HG03571 (cell line): Measurements from ENCODE around the gene MOK.
"Not testable (repeated sequence)": the region's sequence is repeated elsewhere in the genome, so short reads cannot be mapped to it uniquely, and the experiment has no call there.

Experiments
- ATAC-seq: cut with Tn5 transposase; IDR thresholded peaks from one replicate; pipeline ENCODE4 v1.9.1; 2021; ENCODE audit not compliant: unreplicated experiment

The MOK gene

DNA sequence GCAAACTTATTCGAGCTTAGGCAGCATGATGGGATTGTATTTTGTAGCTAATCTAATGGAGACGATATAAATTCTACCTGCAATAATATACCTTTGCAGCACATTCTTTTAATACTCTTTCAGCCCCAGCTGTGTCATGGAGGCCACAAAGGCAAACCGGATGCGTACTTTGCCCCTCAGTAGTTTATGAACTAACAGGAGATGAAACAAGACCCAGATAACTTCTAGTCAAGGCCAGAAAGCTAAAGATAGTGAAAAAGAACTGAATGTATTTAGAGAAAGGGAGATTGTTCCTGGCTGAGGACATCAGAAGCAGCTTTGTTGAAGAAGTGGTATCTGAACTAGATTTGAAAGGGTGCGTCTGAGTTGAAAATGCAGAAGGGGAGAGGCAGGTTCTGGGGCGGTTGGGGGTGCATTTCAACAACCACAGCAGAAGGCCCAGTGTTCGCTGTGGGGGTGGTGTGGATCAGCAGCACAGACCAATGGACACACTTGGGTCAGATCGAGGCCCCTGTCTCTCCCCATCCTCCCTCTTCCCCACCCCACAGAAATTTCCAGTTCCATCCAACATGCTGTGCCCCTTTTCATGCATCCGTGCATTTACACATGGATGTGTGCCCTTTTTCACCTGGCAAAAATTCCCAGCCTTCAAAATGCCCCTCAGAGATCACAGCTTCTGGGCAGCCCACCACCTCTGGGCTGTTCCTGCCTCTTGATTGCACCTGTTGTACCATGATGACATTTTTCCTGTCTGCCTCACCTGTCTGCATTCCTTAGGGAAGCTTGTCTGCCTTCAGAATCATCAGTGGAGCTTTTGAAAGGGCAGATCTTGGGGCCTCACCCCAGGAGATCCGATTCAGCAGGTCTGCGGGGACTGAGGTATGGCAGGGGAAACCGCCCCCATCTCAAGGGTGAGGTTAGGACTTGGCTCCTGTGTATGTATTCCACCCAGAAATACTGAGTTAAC is 16.8 kb upstream of the MOK start:
- ATAC-seq = no peak

DNA sequence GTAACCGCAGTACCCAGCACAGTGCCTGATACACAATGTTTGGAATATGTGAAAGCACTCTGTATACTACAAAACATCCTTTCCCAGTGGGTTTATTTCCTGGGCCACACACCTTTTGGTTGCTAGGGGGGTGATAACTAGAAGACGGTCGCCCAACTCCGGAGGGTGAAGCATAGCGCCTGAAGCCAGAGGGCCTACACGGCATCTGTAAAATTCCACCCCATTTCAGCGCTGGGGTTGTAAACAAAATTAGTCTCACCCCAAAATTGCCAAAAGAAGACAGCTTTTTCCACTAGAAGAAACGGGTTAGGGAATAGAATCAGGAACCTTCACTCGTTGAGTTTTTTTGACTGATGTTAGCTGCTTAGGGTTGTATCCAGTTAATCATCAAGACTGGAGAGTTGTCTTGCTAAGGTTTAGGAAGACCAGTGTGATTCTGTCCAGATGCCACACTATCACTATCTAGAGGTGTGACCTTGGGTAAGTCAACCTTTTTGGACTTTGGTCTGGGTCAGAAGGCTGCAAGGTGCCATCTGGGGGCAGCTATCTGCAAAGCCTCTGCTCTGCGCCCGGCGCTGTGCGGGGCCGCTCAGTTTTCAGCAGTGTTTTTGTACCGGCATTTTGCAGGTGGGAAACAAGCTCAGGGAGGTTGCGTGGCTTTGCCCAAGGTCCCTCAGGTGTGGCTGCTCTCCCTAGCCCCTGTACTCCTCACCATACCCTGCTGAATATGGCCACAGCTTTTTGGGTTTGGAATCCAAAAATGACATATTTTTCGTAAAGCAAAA is 15.9 kb upstream of the MOK start:
- ATAC-seq = no peak

DNA sequence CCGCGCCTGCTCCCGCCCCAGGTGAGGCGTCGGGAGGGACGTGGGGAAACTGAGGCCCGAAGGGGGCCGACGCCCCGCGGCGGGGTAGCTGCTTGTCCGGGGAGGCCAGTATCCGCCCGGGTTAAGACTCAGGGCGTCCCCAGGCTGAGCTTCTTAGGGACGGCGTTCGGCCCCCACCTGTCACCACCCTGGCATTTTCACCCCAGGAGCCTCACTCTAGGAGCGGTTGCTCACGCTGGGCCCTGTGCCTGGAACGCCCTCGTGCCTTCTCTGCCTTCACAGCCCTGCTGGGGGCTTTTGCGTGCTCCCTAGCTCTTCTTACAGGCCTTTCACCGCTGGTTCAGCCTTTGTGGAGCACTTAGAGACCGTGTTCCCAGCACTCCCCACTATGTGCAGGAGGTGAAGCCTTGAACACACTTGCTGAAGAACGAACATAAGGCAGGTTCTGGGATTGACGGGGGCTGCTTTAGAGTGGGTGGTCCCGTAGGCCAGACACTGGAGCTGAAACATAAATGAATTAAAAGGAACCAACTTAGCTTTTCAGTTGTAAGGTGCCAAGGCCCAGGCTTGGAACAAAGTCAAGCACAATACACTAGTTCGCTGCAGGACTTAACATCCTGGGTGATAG is 15.2 kb upstream of the MOK start:
- no peak for ATAC-seq

DNA sequence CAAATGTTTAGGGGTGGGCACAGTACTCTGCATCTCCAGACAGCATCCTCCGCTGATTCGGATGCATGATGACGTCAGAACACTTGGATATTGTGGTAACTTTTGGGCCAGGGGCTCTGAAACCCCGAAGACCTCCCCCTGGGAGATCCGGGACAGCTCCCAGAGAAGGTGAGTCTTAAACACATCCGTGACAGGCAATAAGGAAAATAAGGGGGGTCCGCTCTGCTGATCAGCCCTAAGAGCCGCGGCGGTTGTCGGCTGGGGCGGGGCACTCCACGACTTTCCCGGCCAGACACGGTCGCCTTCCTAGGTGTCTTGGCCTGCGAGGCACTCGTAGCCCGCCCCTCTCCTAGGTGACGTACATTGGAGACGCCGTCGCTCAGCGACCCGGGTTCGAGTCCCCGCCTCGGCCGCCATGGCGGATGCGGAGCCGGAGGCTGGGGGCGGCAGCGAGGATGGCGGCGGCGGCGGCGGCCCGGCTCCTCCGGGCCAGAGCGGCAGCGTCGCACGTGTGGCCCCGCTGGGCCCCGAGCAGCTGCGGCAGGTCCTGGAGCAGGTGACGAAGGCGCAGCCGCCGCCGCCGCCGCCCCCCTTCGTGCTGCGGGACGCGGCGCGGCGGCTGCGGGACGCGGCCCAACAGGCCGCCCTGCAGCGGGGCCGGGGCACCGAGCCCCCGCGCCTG is 14.5 kb upstream of the MOK start, which contains the start of gene ZNF839:
TSS of gene ZNF839 (plus strand) at position 396 of the 682 bp plus-strand sequence. CDS start at position 416, 20 bp downstream.
- ATAC-seq = no peak

DNA sequence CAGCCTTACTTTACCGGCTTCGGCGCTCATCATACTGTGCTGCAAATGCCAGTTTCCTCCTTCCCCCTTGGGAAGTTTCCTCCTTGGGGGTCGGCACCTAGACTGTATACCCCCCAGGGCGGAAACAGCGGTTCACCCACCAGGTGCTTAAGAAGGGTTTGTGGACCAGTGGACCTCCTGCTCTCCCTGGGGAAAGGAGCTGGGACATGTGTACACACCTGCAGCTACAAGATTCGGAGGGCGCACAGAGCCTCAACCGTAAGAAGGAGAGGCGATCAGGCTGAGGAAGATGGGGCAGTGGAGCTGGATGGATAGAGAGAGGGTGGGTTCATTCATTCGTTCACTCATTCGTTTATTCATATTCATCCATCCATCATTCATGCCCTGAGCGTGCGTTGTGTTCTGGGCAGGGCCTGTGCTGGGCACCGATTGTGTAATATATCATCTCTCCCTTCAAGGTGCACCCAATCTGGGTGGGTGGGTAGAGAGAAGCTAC is 13.9 kb upstream of the MOK start:
- ATAC-seq = no peak

DNA sequence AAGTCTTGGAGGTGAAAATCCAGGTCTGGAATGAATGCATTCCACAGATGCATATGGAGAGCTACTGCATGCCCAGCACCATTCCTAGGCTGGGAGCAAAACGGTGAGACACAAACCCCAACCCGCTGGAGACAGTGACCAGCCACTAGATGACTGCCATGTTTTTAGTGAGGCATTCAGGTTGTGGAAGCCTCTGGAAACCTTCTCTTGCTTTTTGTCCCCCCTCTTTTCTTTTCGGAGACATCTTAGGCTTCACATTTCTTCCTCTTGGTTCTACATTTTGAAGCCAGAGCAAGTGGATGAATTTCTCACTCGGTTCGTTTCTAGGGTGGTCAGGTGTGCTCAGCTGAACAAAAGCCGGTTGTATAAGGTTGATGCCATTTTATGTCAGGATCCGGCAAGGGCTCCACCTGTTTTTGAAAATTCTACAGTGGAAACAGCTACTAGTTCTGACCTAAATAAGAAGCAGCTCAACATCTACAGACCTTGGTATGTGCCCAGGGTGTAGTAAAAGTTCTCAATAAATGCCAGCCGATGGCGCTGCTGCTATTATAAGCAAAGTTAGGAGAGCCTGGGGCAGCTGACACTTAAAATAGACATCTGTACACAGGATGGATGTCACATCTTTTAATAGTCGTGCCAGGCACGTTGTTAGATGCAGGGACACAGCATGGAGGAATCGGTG is 12.7 kb upstream of the MOK start:
- no peak for ATAC-seq

DNA sequence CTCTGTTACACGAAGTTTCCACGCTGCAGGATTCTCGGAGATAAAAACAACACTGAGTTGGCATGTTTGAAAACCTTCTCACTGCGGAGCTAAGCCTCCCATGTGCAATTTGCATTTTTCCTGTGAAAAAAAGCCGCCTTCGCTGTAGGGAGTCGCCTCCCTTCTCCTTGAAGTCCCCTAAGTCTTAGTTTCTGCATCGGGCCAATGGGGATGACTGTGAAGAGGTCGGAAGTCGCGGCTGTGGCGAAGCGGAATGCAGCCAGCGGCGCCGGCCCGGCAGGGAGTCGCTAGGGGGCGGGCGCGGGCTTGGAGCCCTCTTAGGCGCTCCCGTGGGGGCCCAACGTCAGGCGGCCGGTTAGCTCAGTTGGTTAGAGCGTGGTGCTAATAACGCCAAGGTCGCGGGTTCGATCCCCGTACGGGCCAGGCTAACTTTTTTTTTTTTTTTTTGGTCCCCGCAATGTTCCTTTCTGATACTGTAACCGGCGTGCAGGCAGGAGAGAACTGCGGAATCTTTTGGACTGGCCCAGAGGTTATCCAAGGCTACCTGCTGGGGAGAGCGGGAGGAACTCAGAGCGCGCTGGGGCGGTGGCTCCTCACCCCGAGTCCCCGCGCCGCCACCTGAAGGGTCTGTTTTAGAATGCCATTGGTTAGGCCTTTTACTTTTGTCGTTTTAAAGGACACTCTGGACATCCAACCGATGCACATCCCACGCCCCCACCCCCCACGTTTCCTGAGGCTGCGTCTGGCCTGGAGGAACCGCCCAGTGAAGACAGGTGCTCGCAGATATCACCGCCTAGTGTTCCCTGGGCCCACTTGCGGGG is 12.0 kb upstream of the MOK start:
- ATAC-seq = peak; percentile 54

DNA sequence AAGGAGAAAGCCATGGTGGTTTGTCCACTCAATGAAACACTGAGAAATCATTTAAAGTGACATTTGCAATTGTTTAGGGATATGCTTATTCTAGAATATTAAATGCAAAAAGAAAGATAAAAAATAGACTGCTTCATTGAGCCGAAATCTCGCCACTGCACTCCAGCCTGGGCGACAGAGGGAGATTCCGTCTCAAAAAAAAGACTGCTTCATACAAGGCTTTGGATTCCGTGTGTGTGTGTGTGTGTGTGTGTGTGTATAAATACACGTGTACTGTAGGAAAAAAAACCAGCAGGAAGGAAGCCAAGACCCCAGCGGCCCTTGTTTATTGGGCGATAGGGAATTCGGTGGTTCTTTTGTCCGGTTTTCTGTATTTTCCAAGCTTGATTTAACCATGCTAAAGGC is 11.4 kb upstream of the MOK start:
- ATAC-seq = no peak

DNA sequence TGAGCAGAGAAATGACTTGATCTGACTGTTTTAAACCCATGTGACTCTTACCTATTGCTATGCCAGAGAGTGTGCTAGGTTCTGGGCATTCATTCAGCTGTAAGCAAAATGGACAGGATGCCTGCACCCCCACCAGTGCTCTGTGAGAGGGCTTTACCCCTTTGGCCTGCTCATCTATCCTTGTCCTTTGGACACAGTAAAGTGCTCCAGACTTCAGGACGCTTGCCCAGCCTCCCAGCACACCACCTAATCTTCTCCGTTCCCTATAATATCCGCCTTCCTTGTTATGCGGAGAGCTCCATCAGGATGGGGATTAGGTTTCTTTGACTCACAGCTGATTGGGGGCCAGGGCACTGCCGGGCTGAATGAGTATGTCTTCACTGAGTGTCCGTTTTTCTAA is 10.2 kb upstream of the MOK start:
- no peak for ATAC-seq

DNA sequence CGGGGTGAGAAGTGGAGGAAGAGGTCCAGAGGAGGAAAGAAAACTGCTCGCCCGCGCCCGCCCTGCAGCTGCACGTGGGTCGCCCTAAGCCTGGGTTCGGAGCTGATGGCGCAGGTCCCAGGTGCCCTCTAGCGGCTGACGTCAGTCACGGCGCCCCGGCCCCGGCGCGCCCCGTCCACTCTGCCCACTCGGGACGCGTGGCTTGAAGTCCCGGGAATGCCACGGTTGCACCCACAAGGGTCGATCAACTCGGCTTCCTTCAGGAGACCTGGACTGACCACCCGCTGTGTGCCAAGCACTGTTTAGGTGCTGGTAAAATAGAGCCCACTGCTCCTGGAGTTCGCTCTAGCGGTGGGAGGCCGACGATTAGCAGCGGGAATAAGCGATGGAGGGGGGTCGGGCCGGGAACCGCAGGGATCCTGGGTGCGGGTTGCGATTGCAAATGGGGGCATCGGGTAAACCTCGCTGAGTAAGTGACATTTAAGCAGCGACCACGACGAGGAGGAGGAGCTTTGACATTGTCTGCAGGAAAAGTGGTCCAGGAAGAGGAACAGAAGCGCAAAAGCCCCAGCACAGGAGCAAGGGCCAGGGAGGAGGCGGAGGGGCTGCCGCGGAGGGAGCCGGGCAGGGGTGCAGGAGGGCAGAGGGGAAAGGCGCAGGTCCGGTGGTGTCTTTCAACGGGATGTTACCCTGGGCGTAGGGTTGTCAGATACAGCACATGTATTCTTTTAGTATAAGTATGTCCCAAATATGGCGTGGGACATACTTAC is 9.5 kb upstream of the MOK start:
- ATAC-seq = peak; percentile 46

DNA sequence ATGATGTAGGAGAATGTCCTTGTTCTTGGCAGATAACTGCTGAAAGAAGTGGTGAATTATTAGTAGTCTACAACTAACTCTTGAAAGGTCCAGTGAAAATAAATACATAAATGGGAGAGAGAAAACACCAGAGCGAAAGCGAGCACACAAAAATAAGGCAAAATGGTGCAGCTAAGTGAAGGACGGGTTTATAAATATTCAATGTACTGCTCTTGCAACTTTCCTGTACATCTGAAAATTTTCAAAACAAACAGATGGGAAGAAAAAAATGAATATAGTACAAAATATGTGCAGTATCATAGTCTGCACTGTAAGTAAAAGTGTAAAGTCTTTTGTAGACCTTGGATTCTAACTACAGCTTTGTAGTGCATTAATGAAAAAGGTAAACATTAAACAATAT is 1.3 kb downstream of the MOK start:
- ATAC-seq = no peak

DNA sequence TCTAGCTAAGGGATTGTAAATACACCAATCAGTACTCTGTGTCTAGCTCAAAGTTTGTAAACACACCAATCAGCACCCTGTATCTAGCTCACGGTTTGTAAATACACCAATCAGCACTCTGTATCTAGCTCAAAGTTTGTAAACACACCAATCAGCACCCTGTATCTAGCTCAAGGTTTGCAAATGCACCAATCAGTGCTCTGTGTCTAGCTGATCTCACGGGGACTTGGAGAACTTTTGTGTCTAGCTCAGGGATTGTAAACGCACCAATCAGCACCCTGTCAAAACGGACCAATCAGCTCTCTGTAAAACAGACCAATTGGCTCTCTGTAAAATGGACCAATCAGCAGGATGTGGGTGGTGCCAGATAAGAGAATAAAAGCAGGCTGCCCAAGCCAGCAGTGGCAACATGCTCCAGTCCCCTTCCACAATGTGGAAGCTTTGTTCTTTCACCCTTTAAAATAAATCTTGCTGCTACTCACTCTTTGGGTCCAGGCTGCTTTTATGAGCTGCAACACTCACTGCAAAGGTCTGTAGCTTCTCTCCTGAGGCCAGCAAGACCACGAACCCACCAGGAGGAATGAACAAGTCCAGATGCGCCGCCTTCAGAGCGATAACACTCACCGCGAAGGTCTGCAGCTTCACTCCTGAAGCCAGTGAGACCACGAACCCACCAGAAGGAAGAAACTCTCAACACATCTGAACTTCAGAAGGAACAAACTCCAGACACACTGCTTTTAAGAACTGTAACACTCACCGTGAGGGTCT is 6.5 kb downstream of the MOK start:
- ATAC-seq = not testable (repeated sequence)

DNA sequence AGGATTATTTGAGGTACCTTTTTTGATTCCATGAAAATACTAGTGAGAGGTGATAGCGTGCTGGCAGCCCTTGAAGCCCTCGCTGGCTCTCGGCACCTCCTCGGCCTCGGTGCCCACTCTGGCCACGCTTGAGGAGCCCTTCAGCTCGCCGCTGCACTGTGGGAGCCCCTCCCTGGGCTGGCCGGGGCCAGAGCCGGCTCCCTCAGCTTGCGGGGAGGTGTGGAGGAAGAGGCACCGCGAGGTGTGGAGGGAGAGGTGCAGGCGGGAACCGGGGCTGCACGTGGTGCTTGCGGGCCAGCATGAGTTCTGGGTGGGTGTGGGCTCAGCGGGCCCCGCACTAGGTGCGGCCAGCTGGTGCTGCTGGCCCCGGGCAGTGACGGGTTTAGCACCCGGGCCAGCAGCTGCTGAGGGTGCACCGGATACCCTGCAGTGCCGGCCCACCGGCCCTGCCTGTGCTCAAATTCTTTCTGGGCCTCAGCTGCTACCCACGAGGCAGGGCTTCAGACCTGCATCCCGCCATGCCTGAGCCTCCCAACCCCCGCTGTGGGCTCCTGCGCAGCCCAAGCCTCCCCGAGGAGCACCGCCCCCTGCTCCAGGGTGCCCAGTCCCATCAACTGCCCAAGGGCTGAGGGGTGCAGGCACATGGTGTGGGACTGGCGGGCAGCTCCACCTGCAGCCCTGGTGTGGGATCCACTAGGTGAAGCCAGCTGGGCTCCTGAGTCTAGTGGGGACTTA is 7.4 kb downstream of the MOK start:
- ATAC-seq = no peak

DNA sequence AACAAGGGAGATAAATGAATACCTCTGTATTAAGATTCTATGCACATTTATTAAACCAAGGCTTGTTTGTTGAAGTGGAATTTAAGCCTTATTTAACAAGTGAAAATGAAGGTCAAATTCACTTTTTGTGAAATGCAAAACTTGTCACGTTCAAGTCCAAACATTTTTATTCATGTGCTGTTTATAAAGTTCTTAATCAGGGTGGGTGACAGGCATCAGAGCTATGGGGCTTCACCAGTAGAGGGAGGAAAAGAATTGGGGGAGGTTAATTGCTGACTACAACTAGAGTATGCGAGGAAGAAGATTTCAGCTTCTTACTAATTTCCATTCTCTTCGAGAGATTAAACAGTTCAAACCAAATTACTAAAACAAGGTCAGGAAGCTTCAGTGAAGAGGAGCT is 9.7 kb downstream of the MOK start:
- ATAC-seq = no peak

DNA sequence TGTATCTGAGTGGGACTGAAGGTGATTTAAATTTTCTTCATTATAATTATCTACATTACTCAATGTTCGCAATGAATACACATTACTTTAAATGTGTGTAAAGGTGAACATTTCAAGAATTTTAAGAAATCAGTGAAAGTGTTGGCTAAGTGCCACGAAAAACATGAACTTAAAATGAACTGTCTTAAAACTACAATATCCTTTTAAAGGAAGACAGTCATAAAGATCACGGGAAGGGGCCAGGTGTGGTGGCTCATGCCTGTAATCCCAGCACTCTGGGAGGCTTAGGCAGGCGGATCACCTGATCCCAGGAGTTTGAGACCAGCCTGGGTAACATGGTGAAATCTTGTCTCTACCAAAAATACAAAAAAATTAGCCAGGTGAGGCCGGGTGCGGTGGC is 11.2 kb downstream of the MOK start:
- no peak for ATAC-seq

DNA sequence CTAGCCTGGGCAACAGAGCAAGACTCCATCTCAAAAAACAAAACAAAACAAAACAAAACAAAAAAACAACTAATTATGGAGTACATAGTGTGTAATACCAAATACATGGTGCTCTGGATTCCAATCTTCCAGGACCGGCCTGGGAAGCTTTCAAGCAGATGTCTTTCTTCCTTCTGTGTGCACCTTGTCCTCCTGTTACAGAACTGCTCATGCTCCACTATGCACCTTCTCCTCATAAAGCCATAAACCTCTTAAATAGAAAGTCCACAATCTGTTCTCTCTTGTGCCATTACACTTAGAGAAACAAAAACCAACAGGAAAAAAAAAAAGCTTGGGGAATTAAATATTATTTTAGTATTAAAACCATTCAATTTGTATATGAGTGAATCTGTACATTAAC is 12.5 kb downstream of the MOK start:
- ATAC-seq = no peak

DNA sequence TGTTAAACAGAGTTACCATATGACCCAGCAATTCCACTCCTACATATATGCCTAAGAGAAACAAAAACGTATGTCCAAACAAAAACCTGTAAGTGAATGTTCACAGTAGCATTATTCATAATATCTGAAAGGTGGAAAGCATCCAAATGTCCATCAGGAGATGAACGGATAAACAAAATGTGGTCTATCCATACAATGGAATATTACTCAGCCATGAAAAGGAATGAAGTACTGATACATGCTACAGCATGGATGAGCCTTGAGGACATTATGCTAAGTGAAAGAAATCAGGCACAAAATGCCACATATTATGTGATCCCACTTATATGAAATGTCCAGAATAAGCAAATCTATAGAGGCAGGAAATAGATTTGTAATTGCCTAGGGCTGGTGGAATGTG is 16.8 kb downstream of the MOK start:
- no peak for ATAC-seq
